PC-9 (cell line): ENCODE measurements around the gene KIF1C.

Experiments used
- EZH2 ChIP-seq: fragments of 200-600 bp; sonication (generic); IDR thresholded peaks from 2 replicates; pipeline ENCODE4 v1.8.0; 2017; ENCODE audit warnings: antibody characterized with exemption, low read depth
- TF ChIP-seq, protein P1 (sequence below): fragments of 200-600 bp; sonication (generic); conservative IDR thresholded peaks from 2 replicates; pipeline ENCODE4 v1.6.1; 2017; ENCODE audit warnings: mixed run types, antibody characterized with exemption, mild to moderate bottlenecking, moderate library complexity

DNA sequence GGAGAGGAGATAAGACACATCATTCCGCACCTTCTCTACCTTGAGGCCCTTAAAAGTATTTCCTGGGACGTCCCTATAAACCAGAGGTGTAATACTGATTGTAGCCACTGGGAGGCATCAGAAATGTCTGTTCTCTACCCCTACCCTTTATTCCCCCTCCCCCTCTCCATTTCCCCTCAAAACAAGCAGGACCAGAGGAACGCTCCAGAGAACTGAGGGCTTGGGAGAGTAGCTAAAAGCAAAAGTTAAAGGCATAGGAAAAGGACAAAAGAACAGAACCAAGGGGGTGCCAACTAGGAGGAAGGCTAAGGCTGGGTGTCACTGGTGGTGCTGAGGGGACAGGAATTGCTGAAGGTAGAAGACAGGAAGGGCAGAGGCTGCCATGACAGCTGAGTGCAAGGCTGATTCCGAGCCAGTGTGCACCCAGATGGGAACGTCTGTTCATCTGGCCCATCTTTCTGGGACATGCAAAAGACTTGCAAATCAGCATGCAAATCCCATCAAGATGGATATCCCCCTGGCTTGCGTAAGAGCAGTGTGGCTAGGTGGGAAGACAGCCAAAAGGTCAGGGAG, 17.0 kb upstream of the KIF1C start:
- no peak for TF ChIP-seq EZH2
- TF ChIP-seq, protein P1, sequence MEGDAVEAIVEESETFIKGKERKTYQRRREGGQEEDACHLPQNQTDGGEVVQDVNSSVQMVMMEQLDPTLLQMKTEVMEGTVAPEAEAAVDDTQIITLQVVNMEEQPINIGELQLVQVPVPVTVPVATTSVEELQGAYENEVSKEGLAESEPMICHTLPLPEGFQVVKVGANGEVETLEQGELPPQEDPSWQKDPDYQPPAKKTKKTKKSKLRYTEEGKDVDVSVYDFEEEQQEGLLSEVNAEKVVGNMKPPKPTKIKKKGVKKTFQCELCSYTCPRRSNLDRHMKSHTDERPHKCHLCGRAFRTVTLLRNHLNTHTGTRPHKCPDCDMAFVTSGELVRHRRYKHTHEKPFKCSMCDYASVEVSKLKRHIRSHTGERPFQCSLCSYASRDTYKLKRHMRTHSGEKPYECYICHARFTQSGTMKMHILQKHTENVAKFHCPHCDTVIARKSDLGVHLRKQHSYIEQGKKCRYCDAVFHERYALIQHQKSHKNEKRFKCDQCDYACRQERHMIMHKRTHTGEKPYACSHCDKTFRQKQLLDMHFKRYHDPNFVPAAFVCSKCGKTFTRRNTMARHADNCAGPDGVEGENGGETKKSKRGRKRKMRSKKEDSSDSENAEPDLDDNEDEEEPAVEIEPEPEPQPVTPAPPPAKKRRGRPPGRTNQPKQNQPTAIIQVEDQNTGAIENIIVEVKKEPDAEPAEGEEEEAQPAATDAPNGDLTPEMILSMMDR, result peak; percentile 98
